ENCODE results near the gene FNDC8.
"Not testable (repeated sequence)": the region's sequence is repeated elsewhere in the genome, so short reads cannot be mapped to it uniquely, and the experiment has no call there.

The FNDC8 gene

DNA sequence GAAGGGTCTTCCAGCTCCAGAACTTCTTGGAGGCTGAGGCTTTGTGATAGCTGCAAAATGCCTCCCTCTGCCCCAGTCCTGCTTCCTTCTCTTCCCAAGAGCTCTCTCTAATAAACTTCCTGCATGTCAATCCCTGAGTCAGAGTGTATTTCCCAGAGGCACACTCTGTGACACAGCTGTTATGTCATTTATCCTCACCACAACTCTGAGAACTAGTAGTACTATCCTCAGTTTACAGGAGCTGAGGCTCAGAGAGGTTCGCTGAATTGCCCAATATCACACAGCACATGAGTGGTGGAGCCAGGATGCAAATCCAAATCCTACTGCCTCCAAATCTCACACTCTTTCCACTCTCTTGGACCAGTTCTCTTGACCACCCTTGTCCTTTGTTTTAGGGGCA is 46.3 kb downstream of the FNDC8 start:
- no peak for DNase-seq (ENCODE audit: extremely low read depth in 1 of 2, low read depth in 1 of 2)

GRCh38 chr17:35169835-35170363 is 48.5 kb downstream of the FNDC8 start:
- DNase-seq (ENCODE audit: extremely low read depth in 1 of 2, low read depth in 1 of 2) = no peak

- DNase-seq (ENCODE audit: extremely low read depth in 1 of 2, low read depth in 1 of 2) = no peak
Observed at GRCh38 chr17:35170968-35171771, 49.8 kb downstream of the FNDC8 start.

GRCh38 chr17:35171834-35172233 is 50.4 kb downstream of the FNDC8 start:
- no peak for DNase-seq (ENCODE audit: extremely low read depth in 1 of 2, low read depth in 1 of 2)

- DNase-seq (ENCODE audit: extremely low read depth in 1 of 2, low read depth in 1 of 2) = not testable (repeated sequence)
Observed at GRCh38 chr17:35172321-35172720, 50.9 kb downstream of the FNDC8 start.

DNA sequence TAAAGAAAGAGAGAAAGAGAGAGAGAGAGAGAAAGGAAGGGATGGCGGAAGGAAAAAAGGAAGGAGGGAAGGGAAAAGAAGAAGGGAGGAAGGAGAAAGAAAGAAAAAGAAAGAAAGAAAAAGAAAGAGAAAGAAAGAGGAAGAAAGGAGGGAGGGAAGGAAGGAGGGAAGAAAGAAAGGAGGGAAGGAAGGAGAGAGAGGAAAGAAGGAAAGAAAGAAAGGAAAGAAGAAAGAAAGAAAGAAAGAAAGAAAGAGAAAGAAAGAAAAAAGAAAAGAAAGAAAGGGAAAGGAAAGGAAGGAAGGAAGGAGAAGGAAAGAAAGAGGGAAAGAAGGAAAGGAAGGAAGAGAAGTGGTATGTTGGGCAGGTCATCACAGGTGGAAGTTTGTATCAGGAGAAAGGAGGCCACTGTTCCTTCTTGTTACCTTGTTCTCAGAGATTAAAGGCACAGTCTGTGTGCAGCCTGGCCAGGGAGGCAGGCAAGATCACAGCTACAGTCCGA is 53.5 kb downstream of the FNDC8 start:
- no peak for DNase-seq (ENCODE audit: extremely low read depth in 1 of 2, low read depth in 1 of 2)

GRCh38 chr17:35175638-35176415 is 54.4 kb downstream of the FNDC8 start:
- no peak for DNase-seq (ENCODE audit: extremely low read depth in 1 of 2, low read depth in 1 of 2)

DNA sequence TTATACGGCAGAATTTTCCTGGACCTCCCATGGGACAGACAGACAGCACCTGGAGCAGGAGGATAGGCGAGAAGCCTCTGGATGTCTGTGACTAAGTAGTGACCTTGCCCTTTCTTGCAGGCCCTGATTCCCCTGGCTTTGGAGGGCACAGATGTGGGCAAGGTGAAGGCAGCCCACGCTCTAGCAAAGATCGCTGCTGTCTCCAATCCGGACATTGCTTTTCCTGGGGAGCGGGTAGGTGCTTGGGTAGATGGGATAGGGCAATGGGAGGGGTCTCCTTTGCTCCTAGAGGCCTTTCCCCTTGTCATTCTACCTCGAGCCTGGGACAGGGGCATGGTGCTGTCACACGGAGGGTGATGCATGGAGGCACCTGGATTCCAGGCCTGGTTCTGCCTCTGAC is 55.5 kb downstream of the FNDC8 start:
- no peak for DNase-seq (ENCODE audit: extremely low read depth in 1 of 2, low read depth in 1 of 2)

GRCh38 chr17:35179379-35179778 is 58.0 kb downstream of the FNDC8 start:
- not testable (repeated sequence) for DNase-seq (ENCODE audit: extremely low read depth in 1 of 2, low read depth in 1 of 2)

All from stimulated activated CD8-positive, alpha-beta memory T cell treated with anti-CD3 and anti-CD28 coated beads, Interleukin-7, amount 100 ng/mL, for 48 hours (primary cell).